D341Med (cell line): ENCODE results near the gene MARCO.

ENCODE experiments used
- DNase-seq: peaks from one replicate; pipeline ENCODE4 v3.0.0; 2012; ENCODE audit warnings: low spot score

MARCO gene, protein sequence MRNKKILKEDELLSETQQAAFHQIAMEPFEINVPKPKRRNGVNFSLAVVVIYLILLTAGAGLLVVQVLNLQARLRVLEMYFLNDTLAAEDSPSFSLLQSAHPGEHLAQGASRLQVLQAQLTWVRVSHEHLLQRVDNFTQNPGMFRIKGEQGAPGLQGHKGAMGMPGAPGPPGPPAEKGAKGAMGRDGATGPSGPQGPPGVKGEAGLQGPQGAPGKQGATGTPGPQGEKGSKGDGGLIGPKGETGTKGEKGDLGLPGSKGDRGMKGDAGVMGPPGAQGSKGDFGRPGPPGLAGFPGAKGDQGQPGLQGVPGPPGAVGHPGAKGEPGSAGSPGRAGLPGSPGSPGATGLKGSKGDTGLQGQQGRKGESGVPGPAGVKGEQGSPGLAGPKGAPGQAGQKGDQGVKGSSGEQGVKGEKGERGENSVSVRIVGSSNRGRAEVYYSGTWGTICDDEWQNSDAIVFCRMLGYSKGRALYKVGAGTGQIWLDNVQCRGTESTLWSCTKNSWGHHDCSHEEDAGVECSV

DNA sequence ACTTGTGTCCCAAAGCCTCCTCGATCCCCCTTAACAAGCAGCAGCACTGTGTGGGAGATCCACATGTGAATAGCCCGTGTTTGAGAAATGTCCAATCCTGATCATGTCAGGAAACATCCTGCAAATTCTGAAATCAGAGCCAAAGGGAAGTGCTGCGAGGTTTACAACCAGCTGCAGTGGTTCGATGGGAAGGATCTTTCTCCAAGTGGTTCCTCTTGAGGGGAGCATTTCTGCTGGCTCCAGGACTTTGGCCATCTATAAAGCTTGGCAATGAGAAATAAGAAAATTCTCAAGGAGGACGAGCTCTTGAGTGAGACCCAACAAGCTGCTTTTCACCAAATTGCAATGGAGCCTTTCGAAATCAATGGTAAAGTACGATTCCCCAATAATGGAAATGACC, at the start of gene MARCO:
MARCO (plus strand) TSS at position 164 of the 400 bp plus-strand sequence; CDS start at position 271, 107 bp downstream.
- no peak for DNase-seq

DNA sequence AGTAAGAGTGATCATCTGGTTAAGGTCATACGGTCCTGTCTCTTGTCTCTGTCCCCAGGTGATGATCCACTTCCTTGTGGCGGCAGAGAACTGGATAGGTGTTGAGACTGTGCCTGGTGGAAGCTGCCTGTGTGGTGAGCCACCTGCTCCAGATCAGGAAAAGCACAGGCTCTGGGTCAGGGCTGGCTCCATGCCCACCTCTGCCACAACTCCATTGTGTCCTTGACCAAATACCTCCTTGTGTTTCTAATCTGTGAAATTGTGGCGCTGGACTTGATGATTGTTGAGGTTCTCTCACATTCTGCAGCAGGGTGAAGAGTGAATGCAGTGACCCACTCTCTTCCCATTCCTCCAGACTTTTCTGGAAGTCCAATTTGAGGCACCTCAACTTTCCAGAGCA, 48.9 kb upstream of the MARCO start:
- no peak for DNase-seq

DNA sequence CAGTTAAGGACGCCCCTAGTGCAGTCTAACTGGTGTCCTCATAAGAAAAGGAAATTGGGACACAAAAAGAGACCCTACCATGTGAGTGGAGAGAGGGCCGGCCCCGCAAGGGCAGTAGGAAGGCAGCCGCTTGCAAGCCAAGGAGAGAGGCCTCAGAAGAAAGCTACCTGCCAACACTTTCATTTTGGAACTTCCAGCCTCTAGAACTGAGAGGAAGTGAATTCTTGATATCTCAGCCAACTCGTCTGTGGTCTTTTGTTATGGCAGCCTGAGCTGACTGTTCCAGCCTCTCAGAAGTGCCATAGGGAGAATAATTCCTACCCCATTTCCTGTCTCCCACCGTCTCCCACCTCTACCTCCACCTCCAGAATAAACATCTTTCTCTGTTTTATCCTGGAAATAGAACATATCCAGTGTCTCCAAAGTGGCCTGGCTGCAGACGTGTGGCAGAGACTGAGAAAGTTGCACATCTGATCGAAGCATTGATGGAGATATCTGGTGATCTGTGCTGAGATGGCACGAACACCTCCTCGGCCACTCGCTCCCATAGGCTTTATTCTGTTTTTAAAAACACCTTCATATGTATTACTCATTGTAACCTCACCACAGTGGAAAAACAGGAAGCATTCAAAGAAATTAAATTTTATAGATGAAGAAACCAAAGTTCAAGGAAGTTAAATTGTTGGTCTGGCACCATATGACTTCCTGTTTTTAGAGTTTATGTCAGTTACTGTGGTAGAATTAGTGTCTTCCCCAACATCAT, 39.5 kb upstream of the MARCO start:
- no peak for DNase-seq

DNA sequence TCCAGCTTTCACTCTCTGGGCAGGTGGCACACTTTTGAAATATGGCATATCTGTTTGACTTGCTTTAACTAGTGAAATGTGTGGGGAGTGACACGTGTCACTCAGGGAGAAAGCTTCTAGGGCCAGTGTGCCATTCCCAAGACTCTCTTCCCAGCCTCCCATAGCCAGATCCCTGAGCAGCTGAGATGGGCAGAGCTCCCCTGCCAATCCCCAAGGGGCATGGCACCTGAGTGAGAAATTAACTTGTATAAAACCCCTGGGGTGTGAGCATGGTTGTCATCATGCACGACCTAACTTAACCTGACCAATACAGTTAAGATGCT, 39.0 kb upstream of the MARCO start:
- DNase-seq = no peak

DNA sequence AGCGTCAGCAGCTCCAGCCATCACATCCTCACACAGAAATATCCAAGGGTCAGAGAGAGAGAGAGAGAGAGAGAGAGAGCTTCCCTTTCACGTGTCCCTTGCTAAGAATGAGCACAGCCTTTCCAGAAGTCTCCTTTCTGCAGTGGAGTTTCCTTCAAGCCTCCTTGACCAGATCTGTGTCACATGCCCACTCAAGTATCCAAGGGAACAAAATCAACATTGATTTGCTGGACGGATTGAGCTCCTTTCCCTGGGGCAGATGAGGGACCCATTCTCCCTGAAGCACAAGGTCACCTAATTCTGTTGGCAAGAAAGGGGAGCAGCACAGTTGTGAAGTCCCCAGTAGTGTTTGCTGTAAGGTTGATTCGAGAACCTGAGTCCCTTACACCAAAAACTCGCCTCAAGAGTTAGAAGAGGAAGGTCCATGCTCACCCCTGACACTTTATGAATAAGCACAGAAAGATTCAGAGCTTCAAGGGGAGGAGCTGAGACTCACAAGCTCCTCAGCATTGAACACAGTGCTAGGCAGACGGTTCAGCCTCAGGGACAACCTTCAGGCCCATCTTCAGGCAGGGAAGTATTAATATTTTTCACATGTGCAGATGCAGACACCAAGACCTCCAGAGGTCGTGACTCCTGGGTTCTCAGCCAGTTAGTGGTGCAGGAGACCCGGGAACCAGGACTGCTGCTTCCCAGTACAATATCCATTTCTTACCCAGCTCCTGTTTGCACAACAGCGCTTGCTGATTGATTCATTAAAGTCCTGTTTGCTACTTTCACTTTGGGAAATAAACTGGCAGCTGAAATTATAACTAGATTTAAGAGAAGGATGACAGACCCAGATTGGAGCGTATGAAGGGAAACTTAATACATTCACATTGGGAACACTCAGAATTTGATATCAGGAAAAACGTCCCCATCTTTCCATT, 38.2 kb upstream of the MARCO start:
- no peak for DNase-seq

DNA sequence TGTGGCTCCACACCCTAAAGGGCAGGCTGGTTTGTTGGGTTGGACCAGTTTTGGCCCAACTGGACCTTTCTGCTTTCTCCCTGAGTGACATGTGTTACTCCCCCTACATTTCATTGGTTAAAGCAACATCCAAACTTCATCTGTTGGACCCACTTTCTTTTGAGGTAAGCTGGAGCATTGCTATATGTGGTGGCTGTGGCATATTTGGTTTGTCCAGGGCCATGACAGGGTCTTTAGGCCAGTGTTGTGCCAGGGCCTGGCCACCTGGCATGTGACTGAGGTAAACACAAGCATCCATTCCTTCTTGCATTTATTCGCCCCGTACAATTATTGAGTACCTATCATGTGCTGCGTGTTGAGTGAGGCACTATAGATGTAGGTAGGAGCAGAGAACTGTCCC, 36.8 kb upstream of the MARCO start:
- DNase-seq = no peak

DNA sequence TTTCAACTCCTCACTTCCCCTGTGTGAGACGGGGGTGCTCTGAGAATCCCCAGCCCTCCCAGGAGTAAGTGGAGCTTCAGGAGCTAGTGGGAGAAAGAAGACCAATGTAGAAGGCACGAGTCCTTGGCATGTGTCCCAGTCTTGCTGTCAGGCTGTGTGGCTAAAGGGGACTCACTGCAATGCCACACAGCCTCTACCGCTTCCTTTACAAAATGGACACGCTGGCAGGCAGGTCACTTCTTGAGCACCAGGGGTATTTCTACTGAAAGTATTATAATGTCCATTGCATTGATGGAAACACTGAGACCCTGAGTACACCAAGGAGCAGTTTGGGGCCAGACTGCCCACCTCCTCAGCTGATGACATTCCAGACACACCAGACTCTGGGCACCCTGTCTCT, 35.8 kb upstream of the MARCO start:
- no peak for DNase-seq

DNA sequence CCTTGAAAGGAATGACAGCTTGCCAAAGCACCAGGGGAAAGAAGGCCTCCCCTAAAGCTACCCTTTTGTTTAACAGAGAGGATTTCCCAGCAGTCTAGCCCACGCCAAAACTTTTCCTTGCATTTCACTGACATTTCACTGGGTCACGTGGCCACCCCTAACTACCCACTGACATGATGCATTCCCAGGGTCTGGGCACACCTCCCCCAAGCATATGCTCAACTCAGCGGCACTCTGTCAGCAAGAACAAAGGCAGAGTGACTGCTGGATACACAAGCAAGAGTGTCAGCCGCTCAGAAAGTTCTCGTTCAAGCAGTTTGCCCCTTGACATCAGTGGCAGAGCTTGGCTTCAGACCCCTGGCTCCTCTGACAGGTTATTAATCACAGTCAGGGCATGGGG, 34.2 kb upstream of the MARCO start:
- DNase-seq = no peak

DNA sequence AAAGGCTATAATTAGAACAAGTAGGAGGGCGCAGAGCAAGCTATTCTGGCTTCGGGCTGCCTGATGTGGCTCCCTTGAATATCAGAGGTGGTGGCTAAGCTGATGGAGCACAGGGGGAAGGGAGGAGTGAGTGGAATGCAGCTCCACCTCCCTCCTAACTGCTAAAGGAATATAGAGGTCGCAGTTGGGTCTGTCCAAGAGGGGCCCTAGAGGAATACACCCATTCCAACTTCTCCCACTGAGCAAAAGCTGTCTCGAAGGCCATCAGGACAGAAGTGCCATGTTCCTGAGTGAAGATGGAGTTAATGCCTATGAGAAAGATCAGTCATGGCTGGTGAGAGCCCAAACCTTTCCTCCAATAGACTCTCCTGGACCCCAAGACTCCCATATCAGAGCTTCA, 32.8 kb upstream of the MARCO start:
- no peak for DNase-seq

DNA sequence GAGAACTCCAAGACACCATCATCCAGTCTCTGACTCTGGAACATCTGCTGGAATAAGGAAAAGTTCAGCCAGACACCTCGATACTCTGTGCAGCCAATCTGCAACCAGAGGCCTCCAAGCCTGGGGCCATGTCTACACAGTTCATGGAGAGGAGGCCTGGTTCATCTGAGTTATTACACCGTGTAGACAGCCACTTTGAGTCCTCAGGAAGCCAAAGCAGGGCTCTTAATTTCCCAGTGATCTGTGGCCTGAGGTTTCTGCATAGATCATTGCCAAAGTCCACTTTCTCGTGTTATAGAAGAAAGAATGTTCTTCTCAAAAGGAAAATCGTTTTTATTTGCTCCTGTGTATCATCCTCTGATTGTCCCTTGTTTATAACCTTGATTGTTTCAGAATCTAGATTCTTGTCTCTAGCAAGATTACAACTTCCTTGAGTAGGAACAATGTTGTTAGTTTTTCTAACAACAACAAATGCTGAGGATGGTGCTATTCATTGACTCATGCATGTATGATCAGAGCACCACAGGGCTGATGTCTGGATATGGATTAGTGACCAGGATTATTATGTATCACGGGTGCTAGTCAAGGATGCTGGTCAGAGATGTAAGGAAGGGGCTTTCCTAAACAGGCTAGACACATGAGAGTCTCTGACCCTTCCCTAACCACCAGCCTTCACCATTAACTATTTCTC, 30.7 kb upstream of the MARCO start:
- DNase-seq = no peak

DNA sequence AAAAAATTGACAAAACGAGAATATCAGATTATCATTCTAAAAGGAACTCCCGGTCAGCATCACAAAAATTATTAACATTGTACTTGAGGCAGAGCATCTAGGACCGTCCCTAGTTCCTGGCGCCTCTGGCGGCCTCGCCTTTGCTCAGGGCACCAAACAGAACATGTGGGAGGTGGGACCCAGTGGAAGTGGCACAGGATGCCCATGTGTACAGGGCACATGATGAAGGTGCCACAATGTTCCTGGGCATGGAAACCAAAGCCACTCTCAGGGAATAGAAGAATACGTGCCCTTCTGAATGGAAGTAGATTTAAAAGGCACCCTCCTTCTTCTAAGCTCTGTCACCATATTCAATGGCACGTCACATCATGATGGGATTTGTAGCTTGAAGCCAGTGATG, 30.1 kb upstream of the MARCO start:
- no peak for DNase-seq

DNA sequence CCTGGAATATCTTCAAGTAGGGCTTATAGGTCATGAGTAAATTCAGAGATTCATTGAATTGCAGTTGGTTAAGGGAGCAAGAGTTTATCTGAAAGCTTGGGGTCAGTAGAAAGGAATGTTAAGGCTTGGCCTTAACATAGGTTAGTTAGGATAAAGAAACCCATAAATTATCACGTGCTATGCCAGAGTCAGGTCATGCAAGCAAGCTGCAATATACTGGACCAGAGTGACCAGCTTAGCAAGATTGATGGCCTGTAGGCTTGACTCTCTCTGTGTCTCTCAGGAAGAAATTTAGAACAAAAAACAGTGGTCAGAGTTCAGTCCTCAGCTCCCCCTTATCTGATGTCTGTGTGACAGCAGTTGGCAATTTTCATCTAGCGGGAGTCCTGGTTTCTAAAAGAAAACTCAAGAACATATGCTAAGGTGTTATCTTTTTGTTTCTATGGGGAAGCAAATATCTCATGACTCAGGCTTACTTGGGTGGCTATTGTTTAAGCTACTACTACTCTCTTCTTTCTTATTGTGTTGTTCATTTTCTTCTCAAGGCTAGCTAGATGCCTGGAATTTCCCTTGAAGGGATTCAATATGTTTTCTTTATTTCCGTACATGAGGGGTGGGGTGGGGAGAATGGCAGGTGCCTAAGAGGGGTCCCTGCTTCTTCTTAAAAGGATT, 28.7 kb upstream of the MARCO start:
- DNase-seq = no peak

DNA sequence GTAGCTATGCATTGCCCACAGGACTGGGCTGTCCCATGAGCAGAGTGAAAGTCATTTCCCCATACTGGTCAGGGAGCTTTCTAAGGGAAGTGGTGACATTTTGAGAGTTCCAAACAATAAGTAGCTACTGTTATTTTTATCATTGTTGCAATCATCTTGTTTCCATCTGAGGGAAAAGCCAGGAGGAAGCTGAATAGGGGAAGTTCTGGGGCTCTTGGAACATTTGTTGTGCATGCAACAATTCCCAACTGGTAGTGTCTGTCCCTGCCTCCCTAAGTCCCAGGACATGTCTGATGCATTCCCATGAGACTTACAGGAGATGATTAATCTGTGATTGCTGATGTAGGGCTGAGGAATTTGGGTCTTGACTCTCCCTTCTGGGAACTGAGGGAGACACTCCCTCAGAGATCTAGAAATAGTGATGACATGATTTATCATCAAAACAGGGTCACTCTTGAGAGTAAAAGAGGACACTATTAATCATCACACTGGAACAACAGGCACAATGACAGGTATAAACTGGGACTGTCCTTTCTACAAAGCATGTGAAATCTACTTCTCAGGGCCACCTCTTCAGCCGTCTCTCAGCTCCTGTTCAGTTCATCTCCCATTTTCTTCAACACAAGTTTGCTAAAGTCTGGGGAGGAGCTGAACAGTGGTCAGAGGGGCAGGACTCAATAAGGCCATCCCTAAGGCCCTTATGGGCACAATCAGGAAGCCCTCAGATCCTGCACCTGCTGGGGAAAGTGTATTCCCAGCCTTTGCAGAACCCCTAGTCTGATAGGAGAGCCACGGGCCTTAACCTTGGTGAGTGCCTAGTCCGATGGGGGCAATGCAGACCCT, 28.0 kb upstream of the MARCO start:
- DNase-seq = no peak

DNA sequence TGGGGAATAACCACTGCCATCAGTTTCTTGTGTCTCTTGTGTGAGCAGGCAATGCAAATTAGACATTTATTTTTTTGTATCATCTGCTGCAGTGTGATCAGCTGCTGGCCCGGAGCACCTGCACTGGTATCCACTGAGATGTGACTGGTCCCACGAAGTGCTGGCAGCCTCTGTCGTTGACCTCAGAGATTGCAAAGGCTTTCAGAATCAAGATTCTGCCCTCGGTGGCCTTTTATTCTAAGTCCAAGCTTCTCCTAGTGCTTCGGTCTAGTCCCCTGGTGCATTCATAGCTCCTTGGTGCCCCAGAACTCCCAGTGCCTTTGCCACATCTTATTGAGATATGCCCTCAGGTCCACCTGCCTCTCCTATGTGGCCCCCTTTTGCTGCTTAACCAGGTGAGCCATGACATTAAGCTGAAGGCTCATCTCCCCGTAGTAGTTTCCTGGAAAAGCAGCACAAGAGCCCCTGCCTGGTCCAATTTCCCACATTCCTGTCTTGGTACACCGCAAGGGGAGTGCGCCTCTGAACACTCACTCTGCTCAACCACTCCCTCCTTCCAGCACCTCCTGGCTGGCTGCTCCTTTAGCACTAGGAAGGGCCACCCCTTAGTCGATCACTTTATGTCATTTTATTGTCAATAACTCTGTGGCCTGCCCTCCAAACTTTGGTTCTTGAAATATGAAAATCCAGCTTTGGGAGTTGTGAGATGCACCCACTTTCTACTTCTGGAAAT, 27.1 kb upstream of the MARCO start:
- no peak for DNase-seq

DNA sequence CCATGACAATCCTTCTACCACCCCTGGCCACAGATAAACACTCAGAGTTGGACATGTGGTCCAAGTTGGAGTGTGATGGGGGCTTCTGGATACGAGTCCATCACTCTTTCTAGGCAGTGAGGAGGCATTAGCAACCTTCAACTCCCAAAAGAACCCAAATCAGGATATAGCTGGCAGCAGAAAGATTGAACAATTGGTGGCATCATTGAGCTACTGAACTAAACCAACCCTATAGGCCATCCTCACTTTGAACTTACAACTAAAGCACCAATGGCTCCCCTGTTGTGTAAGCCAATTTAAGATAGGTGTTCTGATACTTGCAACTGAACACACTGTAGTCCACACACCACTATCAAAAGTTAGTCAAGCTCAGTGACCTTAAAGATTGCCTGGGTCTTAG, 24.0 kb upstream of the MARCO start:
- DNase-seq = no peak

DNA sequence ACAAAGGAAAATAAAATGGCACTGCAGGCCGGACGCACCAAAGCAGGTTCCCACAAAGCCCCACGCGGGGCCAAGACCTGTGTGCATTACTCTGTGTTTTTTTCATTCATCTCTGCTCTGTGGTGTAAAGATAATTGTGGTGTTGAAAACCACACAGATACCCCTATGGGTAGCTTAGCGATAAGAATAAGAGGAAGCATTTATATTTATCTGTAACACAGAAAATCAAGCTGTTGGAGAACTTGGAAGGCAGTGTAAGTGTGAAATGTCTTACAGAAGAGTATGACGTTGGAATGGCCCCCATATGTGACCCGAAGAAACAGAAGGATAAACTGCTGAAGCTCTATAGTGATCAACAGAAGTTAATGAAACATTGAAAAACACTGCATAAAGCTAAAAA, 20.3 kb upstream of the MARCO start:
- DNase-seq = no peak

DNA sequence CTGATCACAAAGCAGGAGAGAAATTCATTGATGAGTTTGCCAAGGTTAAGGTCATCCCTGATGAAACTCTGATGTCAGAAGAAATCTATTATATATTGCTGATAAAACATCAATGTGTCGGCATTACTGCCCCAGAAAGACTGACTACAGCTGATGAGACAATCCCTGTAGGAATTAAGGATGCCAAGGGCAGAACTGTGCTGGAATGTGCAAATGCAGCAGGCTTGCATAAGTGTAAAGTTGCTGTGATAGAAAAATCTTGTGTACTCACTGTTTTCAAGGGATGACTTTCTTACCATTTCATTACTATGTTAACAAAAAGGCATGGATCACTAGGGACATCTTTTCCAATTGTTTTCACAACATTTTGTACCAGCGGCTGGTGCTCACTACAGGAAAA, 19.7 kb upstream of the MARCO start:
- no peak for DNase-seq

DNA sequence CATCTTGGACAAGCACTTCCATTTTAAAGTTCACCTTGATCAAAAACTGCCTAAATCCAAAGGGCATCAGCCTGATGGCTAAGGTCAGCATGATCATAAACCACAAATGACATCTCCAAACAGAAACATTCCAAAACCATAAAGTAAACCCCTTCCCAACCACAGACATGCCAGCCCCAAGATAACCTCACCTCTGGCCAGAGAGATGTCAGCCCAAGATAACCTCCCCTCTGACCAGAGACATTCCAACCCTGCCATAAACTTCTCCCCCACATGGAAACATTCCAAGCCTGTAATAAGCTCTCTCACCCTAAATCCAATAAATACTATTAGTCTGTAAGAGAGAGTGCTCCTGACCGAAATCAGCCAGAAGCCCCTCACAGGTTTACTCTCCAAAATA, 18.6 kb upstream of the MARCO start:
- no peak for DNase-seq

DNA sequence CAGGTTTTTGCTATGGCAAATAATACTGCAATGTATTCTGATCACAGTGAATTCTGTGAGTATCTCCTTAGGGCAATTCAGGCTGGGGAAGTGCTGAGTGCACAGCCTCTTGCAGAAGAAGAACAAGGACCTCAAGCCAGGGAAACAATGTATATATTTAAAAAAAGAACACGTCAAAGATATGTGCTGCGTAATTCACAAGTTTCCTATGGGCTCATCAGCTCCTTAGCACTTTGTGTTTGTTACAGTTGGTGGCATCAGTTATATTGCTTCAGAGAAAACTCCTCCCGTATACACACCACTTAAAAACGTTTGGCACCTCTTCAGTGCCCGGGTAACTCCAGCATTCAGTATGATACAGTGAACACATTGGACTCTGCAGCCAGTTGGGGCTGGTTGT, 16.5 kb upstream of the MARCO start:
- no peak for DNase-seq

DNA sequence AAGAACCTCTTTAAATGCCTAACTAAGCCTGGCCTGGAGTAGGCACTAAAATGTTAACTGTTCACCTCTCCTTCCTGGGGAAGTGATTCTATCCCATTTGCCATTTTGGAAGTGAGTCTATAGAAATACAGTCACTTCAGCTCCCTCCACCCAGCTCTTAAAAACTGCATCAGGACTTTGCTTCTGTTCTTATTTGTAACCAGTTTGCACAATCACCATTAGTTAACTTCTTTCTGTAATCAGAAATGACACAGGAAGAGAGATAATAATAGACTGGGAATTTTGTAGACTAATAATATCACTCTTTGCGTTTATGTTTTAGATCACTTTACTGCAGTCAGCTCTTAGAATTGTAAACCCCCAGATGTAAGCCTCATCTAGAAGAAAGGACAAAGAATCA, 16.0 kb upstream of the MARCO start:
- DNase-seq = no peak
